ENCODE data around the gene PANK4. TPM values are rescaled to one million over a fixed set of nuclear protein-coding genes. Genes with fewer than 3 reads are reported as not detected.

The PANK4 gene
- total RNA-seq, 3 donors from 2014 or later = 16.5 to 32.8 (median 31.3) TPM

DNA sequence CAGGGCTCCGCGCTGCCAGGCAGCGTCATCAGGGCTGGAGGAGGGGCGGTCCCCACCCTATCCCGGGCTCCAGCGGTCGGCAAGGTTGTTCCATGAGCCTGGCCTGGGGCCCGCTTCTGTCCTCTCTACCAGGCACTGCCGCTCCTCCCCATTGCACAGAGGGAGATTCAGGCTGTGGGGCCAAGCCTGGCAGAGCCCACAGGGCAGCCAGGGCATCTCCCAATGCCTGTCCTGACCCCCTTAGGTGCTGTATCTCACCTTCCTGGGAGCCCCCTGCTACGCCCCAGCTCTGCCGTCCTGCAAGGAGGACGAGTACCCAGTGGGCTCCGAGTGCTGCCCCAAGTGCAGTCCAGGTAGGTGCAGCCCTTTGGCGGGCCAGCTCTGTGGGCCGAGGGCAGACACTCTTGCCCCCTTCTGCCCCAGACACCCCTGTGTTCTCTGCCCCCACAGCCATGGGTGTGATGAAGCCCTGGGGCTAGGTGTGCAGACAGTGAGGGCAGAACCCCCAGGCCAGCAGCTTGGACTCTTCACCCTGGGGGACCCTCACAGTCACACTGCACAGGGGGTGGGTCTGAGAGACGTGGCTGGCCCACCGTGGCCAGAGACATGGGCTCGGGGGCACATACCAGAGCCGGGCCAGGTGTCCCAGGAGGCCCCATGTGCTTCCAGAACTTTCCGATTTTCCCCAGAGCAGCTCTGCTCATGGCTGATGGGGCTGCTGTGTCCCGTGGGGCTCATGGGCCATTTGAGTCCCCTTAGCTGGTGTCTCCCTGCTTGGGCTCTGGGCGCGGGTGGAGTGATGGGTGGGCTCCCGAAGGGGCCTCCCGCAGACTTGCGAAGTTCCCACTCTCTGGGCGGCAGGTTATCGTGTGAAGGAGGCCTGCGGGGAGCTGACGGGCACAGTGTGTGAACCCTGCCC, 31.3 kb upstream of the PANK4 start:
- intact Hi-C loops (cut with DNase I; ENCODE audit: low total_unique reads) = no loop called here
- no peaks in the 10 kb centered on the region for H3K27me3 ChIP-seq
- peaks cover 15 to 19% of the 10 kb centered on the region in 2 donors for H3K4me1 ChIP-seq
- TF ChIP-seq POLR2AphosphoS5 (IDR thresholded peaks at IDR 0.05) = no peak
- no peak for TF ChIP-seq POLR2A (IDR thresholded peaks at IDR 0.05)
- TF ChIP-seq, protein P1, sequence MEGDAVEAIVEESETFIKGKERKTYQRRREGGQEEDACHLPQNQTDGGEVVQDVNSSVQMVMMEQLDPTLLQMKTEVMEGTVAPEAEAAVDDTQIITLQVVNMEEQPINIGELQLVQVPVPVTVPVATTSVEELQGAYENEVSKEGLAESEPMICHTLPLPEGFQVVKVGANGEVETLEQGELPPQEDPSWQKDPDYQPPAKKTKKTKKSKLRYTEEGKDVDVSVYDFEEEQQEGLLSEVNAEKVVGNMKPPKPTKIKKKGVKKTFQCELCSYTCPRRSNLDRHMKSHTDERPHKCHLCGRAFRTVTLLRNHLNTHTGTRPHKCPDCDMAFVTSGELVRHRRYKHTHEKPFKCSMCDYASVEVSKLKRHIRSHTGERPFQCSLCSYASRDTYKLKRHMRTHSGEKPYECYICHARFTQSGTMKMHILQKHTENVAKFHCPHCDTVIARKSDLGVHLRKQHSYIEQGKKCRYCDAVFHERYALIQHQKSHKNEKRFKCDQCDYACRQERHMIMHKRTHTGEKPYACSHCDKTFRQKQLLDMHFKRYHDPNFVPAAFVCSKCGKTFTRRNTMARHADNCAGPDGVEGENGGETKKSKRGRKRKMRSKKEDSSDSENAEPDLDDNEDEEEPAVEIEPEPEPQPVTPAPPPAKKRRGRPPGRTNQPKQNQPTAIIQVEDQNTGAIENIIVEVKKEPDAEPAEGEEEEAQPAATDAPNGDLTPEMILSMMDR (IDR thresholded peaks at IDR 0.05) = no peak
- no peak for DNase-seq (ENCODE audit: low spot score in 2 of 2)
- H3K4me3 ChIP-seq = peak overlapping the region; percentile 66 to 96 (median 74)
- no peaks in the 10 kb centered on the region for H3K36me3 ChIP-seq
- no peaks in the 10 kb centered on the region for H3K9me3 ChIP-seq
- H3K27ac ChIP-seq = peak overlapping the region; percentile 95 to 99

DNA sequence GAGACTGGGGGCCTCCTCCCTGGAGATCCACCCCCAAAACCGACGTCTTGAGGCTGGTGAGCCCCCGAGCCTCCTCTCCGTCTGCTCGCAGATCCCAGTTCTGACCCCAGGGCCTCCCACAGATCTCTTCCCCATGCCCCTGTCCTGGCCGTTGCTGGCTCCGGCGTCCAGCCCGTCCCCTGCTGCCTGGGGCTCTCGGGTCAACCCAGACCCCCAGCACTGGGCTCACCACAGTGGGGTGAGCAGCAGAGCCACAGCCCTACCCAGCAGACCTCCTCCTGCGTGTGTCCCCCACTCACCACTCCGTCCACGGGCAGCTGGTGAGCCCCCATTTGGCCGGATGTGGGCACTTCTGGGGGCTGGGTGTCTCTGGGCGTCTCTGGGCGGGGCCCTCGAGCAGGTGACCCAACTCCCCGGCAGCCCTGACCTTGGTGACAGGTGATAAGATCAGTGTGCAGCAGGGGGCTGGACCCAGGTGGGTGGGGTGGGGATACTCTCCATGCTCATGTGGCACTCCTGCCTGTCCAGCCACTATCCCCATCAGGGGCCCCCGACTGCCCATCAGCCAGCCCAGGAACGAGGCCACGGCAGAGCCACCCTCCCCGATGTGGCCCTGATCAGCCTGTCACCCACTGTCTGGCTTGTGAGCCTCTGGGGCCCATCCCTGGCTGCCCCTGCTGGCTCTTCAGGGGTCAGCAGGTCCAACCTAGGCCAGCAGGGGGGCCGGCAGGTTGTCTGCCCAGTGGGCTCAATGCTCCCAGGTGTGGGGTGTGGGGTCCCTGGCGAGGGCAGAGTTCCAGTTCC, 30.5 kb upstream of the PANK4 start:
- intact Hi-C loops (cut with DNase I; ENCODE audit: low total_unique reads) = no loop called here
- peak overlapping the region; percentile 95 to 99 for H3K27ac ChIP-seq
- H3K4me3 ChIP-seq = peak overlapping the region; percentile 66 to 96 (median 74)
- no peaks in the 10 kb centered on the region for H3K36me3 ChIP-seq
- peaks cover 15 to 19% of the 10 kb centered on the region in 2 donors for H3K4me1 ChIP-seq
- H3K9me3 ChIP-seq = no peaks in the 10 kb centered on the region
- no peak for DNase-seq (ENCODE audit: low spot score in 2 of 2)
- no peaks in the 10 kb centered on the region for H3K27me3 ChIP-seq
- TF ChIP-seq, protein P1 (IDR thresholded peaks at IDR 0.05) = peak in 1 of 3 donors; percentile 4
- TF ChIP-seq POLR2A (IDR thresholded peaks at IDR 0.05) = no peak
- TF ChIP-seq POLR2AphosphoS5 (IDR thresholded peaks at IDR 0.05) = no peak

DNA sequence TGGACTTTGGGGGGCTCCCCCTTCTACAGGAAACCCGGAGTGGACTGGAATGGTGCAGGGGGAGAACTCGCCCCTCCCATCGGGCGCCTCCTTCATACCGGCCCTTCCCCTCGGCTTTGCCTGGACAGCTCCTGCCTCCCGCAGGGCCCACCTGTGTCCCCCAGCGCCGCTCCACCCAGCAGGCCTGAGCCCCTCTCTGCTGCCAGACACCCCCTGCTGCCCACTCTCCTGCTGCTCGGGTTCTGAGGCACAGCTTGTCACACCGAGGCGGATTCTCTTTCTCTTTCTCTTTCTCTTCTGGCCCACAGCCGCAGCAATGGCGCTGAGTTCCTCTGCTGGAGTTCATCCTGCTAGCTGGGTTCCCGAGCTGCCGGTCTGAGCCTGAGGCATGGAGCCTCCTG, 29.9 kb upstream of the PANK4 start, which contains the start of gene TNFRSF14:
TNFRSF14 (plus strand) TSS at position 95 of the 401 bp plus-strand sequence; CDS start at position 389, 294 bp downstream.
- H3K4me1 ChIP-seq = peaks cover 15 to 19% of the 10 kb centered on the region in 2 donors

DNA sequence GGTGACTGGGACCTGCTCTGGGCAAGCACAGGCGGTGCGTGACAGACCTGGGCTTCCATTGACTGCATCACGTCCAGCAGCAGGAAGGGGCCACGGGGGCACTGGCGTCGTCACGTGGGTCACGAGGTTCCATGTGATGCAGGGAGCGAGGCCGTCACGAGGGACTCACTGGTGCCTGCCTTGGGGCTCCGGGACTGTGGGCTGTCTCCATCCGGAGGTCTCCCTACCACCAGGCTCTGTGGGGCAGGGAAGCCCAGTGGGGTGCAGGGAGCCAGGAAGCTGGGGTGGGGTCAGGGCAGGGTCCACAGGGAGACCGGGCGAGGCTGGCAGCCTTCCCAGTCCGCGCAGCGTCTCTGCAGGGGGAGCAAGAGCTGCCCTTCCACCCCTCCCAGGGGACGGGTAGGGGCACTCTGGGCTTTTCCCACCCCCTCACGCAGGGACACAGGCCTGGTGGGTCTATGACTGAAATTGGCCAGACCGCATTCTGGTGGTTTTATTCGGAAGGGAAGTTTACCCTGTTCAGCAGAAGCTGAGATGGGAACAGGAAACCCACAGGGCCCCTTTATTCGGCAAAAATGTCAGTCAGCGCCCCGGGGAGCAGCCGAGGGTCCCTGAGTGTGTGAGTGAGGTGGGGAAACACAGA, 29.4 kb upstream of the PANK4 start:
- TF ChIP-seq POLR2A (IDR thresholded peaks at IDR 0.05) (peak; percentile 66), POLR2AphosphoS5 (IDR thresholded peaks at IDR 0.05) (peak; percentile 69 to 96 (median 94))
- TF ChIP-seq, protein P1 (IDR thresholded peaks at IDR 0.05) = no peak
- Histone ChIP-seq H3K9me3 (no peaks in the 10 kb centered on the region), H3K27me3 (no peaks in the 10 kb centered on the region), H3K4me3 (peak overlapping the region; percentile 66 to 96 (median 74)), H3K36me3 (no peaks in the 10 kb centered on the region), H3K27ac (peak overlapping the region; percentile 95 to 99), H3K4me1 (peaks cover 15 to 19% of the 10 kb centered on the region in 2 donors)
- DNase-seq (ENCODE audit: low spot score in 2 of 2) = peak; percentile 86 to 87
- intact Hi-C loops (cut with DNase I; ENCODE audit: low total_unique reads) = no loop called here

More for the DNA sequence above, 29.9 kb upstream of the PANK4 start, which contains the start of gene TNFRSF14:
- Histone ChIP-seq H3K36me3 (no peaks in the 10 kb centered on the region), H3K27ac (peak within 1 kb of the TSS; percentile 95 to 99), H3K9me3 (no peaks in the 10 kb centered on the region), H3K27me3 (no peaks in the 10 kb centered on the region), H3K4me3 (peak within 1 kb of the TSS; percentile 66 to 96 (median 74))
- TF ChIP-seq POLR2AphosphoS5 (IDR thresholded peaks at IDR 0.05) (peak in 1 of 3 donors; percentile 46), POLR2A (IDR thresholded peaks at IDR 0.05) (no peak)
- TF ChIP-seq, protein P1 (IDR thresholded peaks at IDR 0.05) = peak in 1 of 3 donors; percentile 16
- intact Hi-C loops (cut with DNase I; ENCODE audit: low total_unique reads) = no loop called here
- peak in 1 of 2 donors; percentile 46 for DNase-seq (ENCODE audit: low spot score in 2 of 2)
